CD4-positive, alpha-beta memory T cell (primary cell): ENCODE measurements around the gene SLC6A6. TPM values are rescaled to one million over a fixed set of nuclear protein-coding genes. Genes with fewer than 3 reads are reported as not detected.

Source experiments
- CTCF ChIA-PET: fragments of 350-600 bp; sonication (Branson Sonifier 250); formaldehyde crosslinking; loops from one replicate; lab custom pipeline; 2021; ENCODE audit warnings: inconsistent platforms; ENCODE audit not compliant: partially characterized antibody; lab: Charles Lee
- POLR2A ChIA-PET: fragments of 350-600 bp; sonication (Branson Sonifier 250); formaldehyde crosslinking; loops from one replicate; lab custom pipeline; 2021; ENCODE audit not compliant: partially characterized antibody; lab: Charles Lee
- DNase-seq, 5 donors: peaks; one replicate each; pipeline versions ENCODE4 v3.0.0 to v3.0.0-alpha.2; 2020 to 2022; ENCODE audit warnings: mixed read lengths in 1 of 5
- H3K27ac ChIP-seq: one replicate; pipeline ENCODE4 v1.7.0; 2013; ENCODE audit warnings: low read depth, low read length
- H3K27me3 ChIP-seq: 2 replicates; pipeline ENCODE4 v1.7.0; 2013; ENCODE audit warnings: mild to moderate bottlenecking, low read length, moderate library complexity; ENCODE audit not compliant: insufficient read depth
- H3K36me3 ChIP-seq: 2 replicates; pipeline ENCODE4 v1.7.0; 2013; ENCODE audit warnings: mild to moderate bottlenecking, low read length, moderate library complexity; ENCODE audit not compliant: insufficient read depth
- H3K4me1 ChIP-seq: 2 replicates; pipeline ENCODE4 v1.7.0; 2013; ENCODE audit warnings: mild to moderate bottlenecking, low read length, moderate library complexity; ENCODE audit not compliant: insufficient read depth
- H3K4me3 ChIP-seq, 2 donors: one replicate each; pipeline ENCODE4 v1.7.0; 2013; ENCODE audit warnings: low read length in 2 of 2, mild to moderate bottlenecking in 1 of 2
- H3K9me3 ChIP-seq, 2 donors: one replicate each; pipeline ENCODE4 v1.7.0; 2013; ENCODE audit warnings: low read length in 2 of 2, control low read depth in 1 of 2; ENCODE audit not compliant: control insufficient read depth in 1 of 2
- H3K27ac Mint-ChIP-seq, 7 donors: one replicate each; pipeline ENCODE4 v1.8.0; 2020 to 2021; ENCODE audit warnings: mixed read lengths in 7 of 7, mild to moderate bottlenecking in 6 of 7, inconsistent platforms in 3 of 7, moderate library complexity in 3 of 7
- H3K27me3 Mint-ChIP-seq, 2 donors: one replicate each; pipeline ENCODE4 v1.8.0; 2020 to 2021; ENCODE audit warnings: mixed read lengths in 2 of 2
- H3K36me3 Mint-ChIP-seq, 2 donors: one replicate each; pipeline ENCODE4 v1.8.0; 2020 to 2021; ENCODE audit warnings: mixed read lengths in 2 of 2, inconsistent platforms in 1 of 2, mild to moderate bottlenecking in 1 of 2
- H3K4me1 Mint-ChIP-seq, 4 donors: one replicate each; pipeline ENCODE4 v1.8.0; 2020 to 2021; ENCODE audit warnings: mixed read lengths in 4 of 4, mild to moderate bottlenecking in 1 of 4
- H3K4me3 Mint-ChIP-seq, 8 donors: one replicate each; pipeline ENCODE4 v1.8.0; 2020 to 2021; ENCODE audit warnings: mixed read lengths in 8 of 8, mild to moderate bottlenecking in 7 of 8, moderate library complexity in 6 of 8, inconsistent platforms in 3 of 8
- H3K9me3 Mint-ChIP-seq, 8 donors: one replicate each; pipeline ENCODE4 v1.8.0; 2020 to 2021; ENCODE audit warnings: mixed read lengths in 8 of 8, mild to moderate bottlenecking in 5 of 8, inconsistent platforms in 3 of 8, moderate library complexity in 1 of 8
- intact Hi-C: fragments of 100-400 bp; cut with micrococcal nuclease; formaldehyde crosslinking; loops from one replicate; pipeline ENCODE4 v1.15.1; 2023
- polyA plus RNA-seq, 2 donors: library from polyadenylated mRNA; unstranded; fragments of 300-500 nt; fragmentation: Illumina TruSeq; gene quantifications; one replicate each; pipeline ENCODE4 v1.2.3, GENCODE V29; 2021
- total RNA-seq, 2 experiments: library from RNA; stranded (reverse); gene quantifications; one replicate each; pipeline ENCODE4 v1.2.3, GENCODE V29; 2021

SLC6A6 gene
- total and polyA plus RNA-seq, 4 experiments from 2014 or later: 3.8 to 51.8 (median 29.7) TPM

- Mint-ChIP-seq H3K27me3 (no peaks in the 10 kb centered on the region), H3K4me1 (peaks cover 0 to 1% (median 0%) of the 10 kb centered on the region in 4 donors), H3K4me3 (no peak overlapping the region), H3K9me3 (peaks cover 0 to 2% (median 0%) of the 10 kb centered on the region in 8 donors), H3K27ac (peak overlapping the region in 1 of 7 donors; percentile 51), H3K36me3 (peaks cover 42 to 79% of the 10 kb centered on the region in 2 donors)
- CTCF ChIA-PET: interaction anchor here (1.8 kb wide), 1 partner anchor 14 kb away, joined by 6 read pairs; no protein-coding TSS in a partner anchor
- Histone ChIP-seq H3K4me1 (no peaks in the 10 kb centered on the region), H3K9me3 (no peaks in the 10 kb centered on the region), H3K4me3 (no peak overlapping the region), H3K36me3 (peaks cover 61% of the 10 kb centered on the region), H3K27ac (no peak overlapping the region), H3K27me3 (no peaks in the 10 kb centered on the region)
- DNase-seq: no peak
- intact Hi-C loops: no loop called here
- POLR2A ChIA-PET: no interaction called here
Measured at GRCh38 chr3:14476583-14477265, 74.3 kb downstream of the SLC6A6 start.

GRCh38 chr3:14477311-14477935 is 75.0 kb downstream of the SLC6A6 start:
- POLR2A ChIA-PET: no interaction called here
- DNase-seq: no peak
- Histone ChIP-seq H3K4me3 (no peak overlapping the region), H3K27ac (no peak overlapping the region), H3K27me3 (no peaks in the 10 kb centered on the region), H3K9me3 (no peaks in the 10 kb centered on the region), H3K4me1 (no peaks in the 10 kb centered on the region), H3K36me3 (peaks cover 63% of the 10 kb centered on the region)
- Mint-ChIP-seq H3K36me3 (peaks cover 46 to 81% of the 10 kb centered on the region in 2 donors), H3K4me1 (peaks cover 0 to 1% (median 0%) of the 10 kb centered on the region in 4 donors), H3K27ac (peak overlapping the region in 1 of 7 donors; percentile 64), H3K27me3 (no peaks in the 10 kb centered on the region), H3K9me3 (peaks cover 0 to 2% (median 0%) of the 10 kb centered on the region in 8 donors), H3K4me3 (no peak overlapping the region)
- CTCF ChIA-PET: interaction anchor here (1.6 kb wide), 1 partner anchor 10 kb away, joined by 4 read pairs; no protein-coding TSS in a partner anchor
- intact Hi-C loops: no loop called here

- intact Hi-C loops: no loop called here
- Histone ChIP-seq H3K27ac (no peak overlapping the region), H3K4me3 (no peak overlapping the region), H3K4me1 (no peaks in the 10 kb centered on the region), H3K9me3 (no peaks in the 10 kb centered on the region), H3K36me3 (peaks cover 73% of the 10 kb centered on the region), H3K27me3 (no peaks in the 10 kb centered on the region)
- no peak overlapping the region for H3K4me3 Mint-ChIP-seq
- ChIA-PET CTCF (interaction anchor here (1.5 to 2.0 kb wide), 3 partner anchors 12 to 30 kb away, joined by 3 to 8 read pairs (median 4); no protein-coding TSS in a partner anchor), POLR2A (no interaction called here)
- H3K27me3 Mint-ChIP-seq: no peaks in the 10 kb centered on the region
- H3K27ac Mint-ChIP-seq: peak overlapping the region in 1 of 7 donors; percentile 9
- H3K9me3 Mint-ChIP-seq: peaks cover 0 to 2% (median 0%) of the 10 kb centered on the region in 8 donors
- H3K4me1 Mint-ChIP-seq: peaks cover 0 to 1% (median 0%) of the 10 kb centered on the region in 4 donors
- peaks cover 39 to 81% of the 10 kb centered on the region in 2 donors for H3K36me3 Mint-ChIP-seq
- DNase-seq: no peak
Measured at GRCh38 chr3:14478956-14479550, 76.6 kb downstream of the SLC6A6 start.

- POLR2A ChIA-PET: no interaction called here
- Mint-ChIP-seq H3K27me3 (no peaks in the 10 kb centered on the region), H3K36me3 (peaks cover 44 to 81% of the 10 kb centered on the region in 2 donors)
Measured at GRCh38 chr3:14479591-14479990, 77.2 kb downstream of the SLC6A6 start.

DNA sequence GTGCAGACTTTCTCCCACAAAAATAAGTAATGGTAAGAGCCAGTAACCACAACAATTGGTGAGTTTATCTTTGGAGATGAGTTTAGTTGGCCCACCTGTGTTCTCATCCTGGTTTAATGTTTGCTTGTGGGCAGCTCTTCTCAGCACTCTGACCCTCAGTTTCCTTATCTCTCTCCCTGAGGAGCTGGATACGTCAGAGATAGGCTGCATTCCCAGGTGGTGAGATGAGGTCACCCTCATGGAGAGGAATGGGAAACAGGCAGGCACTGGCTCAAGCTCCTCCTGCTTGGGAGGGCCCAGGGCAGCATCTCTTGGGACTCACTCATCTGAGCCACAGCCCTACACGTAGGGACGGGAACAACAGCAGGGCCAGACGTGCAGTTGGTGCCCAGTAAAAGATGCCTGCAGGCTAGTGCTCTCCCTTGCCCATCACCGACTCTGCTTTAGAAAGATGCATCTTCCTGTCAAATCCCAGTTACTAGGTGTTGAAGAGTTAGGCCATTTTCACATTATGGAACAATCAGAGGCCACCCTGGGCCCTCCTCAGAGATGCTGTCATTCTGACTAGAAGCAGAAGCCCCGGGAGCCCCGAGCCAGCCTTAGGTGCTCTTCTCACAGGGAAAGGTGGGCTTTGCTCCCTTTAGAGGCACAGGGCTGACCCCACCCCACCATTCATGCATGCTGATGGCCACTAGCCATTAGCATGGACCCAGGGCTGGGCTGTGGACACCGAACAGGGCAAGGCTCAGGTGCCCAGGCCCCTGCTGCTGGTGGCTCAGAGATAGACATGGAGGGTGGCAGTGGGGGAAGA is 78.0 kb downstream of the SLC6A6 start:
- intact Hi-C loops: no loop called here
- no peaks in the 10 kb centered on the region for H3K27me3 Mint-ChIP-seq
- no peak for DNase-seq
- CTCF ChIA-PET: interaction anchor here (1.1 to 2.0 kb wide), 3 partner anchors 19 to 219 kb away, joined by 3 to 8 read pairs (median 3); no protein-coding TSS in a partner anchor
- Histone ChIP-seq H3K9me3 (no peaks in the 10 kb centered on the region), H3K27ac (no peak overlapping the region), H3K4me3 (no peak overlapping the region), H3K4me1 (no peaks in the 10 kb centered on the region), H3K36me3 (peaks cover 79% of the 10 kb centered on the region), H3K27me3 (no peaks in the 10 kb centered on the region)
- H3K27ac Mint-ChIP-seq: peak overlapping the region in 1 of 7 donors; percentile 79
- POLR2A ChIA-PET: no interaction called here
- H3K9me3 Mint-ChIP-seq: peaks cover 0 to 2% (median 0%) of the 10 kb centered on the region in 8 donors
- no peak overlapping the region for H3K4me3 Mint-ChIP-seq
- H3K4me1 Mint-ChIP-seq: peaks cover 0 to 1% (median 0%) of the 10 kb centered on the region in 4 donors
- peaks cover 52 to 87% of the 10 kb centered on the region in 2 donors for H3K36me3 Mint-ChIP-seq

More at GRCh38 chr3:14479591-14479990, 77.2 kb downstream of the SLC6A6 start:
- DNase-seq: no peak
- peaks cover 0 to 1% (median 0%) of the 10 kb centered on the region in 4 donors for H3K4me1 Mint-ChIP-seq
- no peaks in the 10 kb centered on the region for H3K27me3 ChIP-seq
- H3K4me3 Mint-ChIP-seq: no peak overlapping the region
- no peak overlapping the region for H3K27ac ChIP-seq
- intact Hi-C loops: no loop called here
- H3K9me3 Mint-ChIP-seq: peaks cover 0 to 2% (median 0%) of the 10 kb centered on the region in 8 donors
- H3K4me3 ChIP-seq: no peak overlapping the region
- H3K36me3 ChIP-seq: peaks cover 75% of the 10 kb centered on the region
- no peaks in the 10 kb centered on the region for H3K9me3 ChIP-seq
- H3K27ac Mint-ChIP-seq: no peak overlapping the region
- CTCF ChIA-PET: interaction anchor here (1.1 to 2.0 kb wide), 3 partner anchors 19 to 218 kb away, joined by 3 to 8 read pairs (median 3); no protein-coding TSS in a partner anchor
- no peaks in the 10 kb centered on the region for H3K4me1 ChIP-seq

DNA sequence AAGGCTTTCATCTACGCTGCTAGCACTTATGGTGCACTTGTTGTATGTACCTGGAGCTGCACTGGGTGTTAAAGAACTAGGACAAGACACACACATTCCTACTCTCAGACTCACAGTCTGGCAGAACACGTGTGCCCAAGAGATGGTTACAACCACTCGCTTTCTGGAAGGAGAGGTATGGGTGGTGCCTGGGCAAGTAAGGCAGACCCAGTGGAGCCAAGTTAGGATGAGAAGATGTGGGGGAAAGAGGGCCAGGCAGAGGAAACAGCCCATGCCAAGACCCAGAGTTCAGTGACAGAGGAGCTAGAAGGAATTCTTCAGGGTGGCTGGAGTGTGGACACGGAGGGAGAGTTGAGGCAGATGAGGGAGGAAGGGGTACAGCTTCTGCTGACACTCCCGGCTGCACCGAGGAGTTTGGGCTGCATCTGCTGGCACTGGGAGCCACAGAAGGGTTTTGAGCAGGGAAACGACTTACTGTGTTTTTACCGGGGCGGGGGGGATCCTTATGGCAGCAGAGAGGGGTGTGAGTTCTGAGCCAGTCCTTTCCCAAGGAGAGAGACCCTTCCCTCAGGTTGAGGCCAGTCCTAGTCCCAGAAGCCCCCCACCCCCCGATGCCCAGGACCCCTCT is 78.7 kb downstream of the SLC6A6 start:
- peaks cover 0 to 1% (median 0%) of the 10 kb centered on the region in 4 donors for H3K4me1 Mint-ChIP-seq
- H3K4me3 ChIP-seq: no peak overlapping the region
- H3K36me3 ChIP-seq: peaks cover 85% of the 10 kb centered on the region
- no peaks in the 10 kb centered on the region for H3K9me3 Mint-ChIP-seq
- H3K4me1 ChIP-seq: no peaks in the 10 kb centered on the region
- peak overlapping the region in 3 of 7 donors; percentile 65 to 86 (median 79) for H3K27ac Mint-ChIP-seq
- DNase-seq: no peak
- peaks cover 50 to 90% of the 10 kb centered on the region in 2 donors for H3K36me3 Mint-ChIP-seq
- no peaks in the 10 kb centered on the region for H3K27me3 Mint-ChIP-seq
- H3K9me3 ChIP-seq: no peaks in the 10 kb centered on the region
- intact Hi-C loops: no loop called here
- ChIA-PET POLR2A (no interaction called here), CTCF (no interaction called here)
- no peaks in the 10 kb centered on the region for H3K27me3 ChIP-seq
- H3K27ac ChIP-seq: no peak overlapping the region
- no peak overlapping the region for H3K4me3 Mint-ChIP-seq
